Measurements from ENCODE around the gene NPR2.

Gene NPR2

DNA sequence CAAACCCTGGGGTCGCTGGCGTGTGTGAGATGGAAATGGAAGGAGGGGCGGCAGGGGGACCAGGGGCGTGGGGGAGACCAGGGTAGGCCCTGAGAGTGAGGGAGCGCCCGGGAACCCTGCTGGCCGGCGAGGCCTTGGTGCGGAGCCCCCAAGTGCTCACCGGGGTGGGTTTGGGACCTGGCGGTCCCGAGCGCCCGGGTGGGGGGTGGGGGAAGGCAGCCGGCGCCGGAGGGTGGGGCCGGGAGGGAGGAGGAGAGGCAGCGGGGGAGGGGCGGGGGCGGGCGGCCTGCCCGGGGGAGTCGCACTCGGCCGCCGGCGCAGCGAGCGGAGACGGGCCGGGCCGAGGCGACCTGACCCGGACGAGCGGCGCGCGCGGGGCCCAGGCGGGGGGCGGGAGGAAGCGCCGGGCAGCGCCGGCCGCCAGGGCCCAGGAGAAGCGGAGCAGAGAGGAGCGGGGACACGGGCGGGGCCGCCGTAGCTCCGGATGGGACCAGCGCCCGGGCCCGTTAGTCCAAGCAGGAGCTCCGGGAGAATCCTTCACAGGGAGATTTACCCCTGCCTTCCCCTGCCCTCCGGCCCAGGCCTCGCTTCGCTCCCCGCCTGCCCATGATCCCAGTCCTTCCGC lies at the start of gene NPR2:
TSS of gene NPR2 (plus strand) at position 295 of the 625 bp plus-strand sequence. CDS start 818 bp downstream, outside the sequence.
- DNase-seq (ENCODE audit: low read depth): no peak

GRCh38 chr9:35741740-35742139 lies 49.7 kb upstream of the NPR2 start:
- no peak for DNase-seq (ENCODE audit: low read depth)

GRCh38 chr9:35743452-35743851 lies 47.9 kb upstream of the NPR2 start:
- no peak for DNase-seq (ENCODE audit: low read depth)

GRCh38 chr9:35743880-35744518 lies 47.4 kb upstream of the NPR2 start:
- DNase-seq (ENCODE audit: low read depth): no peak

GRCh38 chr9:35745569-35745968 lies 45.8 kb upstream of the NPR2 start:
- DNase-seq (ENCODE audit: low read depth): no peak

GRCh38 chr9:35746583-35746982 lies 44.8 kb upstream of the NPR2 start:
- no peak for DNase-seq (ENCODE audit: low read depth)

- DNase-seq (ENCODE audit: low read depth): no peak
These were observed 43.0 kb upstream of the NPR2 start for GRCh38 chr9:35748242-35748857.

DNA sequence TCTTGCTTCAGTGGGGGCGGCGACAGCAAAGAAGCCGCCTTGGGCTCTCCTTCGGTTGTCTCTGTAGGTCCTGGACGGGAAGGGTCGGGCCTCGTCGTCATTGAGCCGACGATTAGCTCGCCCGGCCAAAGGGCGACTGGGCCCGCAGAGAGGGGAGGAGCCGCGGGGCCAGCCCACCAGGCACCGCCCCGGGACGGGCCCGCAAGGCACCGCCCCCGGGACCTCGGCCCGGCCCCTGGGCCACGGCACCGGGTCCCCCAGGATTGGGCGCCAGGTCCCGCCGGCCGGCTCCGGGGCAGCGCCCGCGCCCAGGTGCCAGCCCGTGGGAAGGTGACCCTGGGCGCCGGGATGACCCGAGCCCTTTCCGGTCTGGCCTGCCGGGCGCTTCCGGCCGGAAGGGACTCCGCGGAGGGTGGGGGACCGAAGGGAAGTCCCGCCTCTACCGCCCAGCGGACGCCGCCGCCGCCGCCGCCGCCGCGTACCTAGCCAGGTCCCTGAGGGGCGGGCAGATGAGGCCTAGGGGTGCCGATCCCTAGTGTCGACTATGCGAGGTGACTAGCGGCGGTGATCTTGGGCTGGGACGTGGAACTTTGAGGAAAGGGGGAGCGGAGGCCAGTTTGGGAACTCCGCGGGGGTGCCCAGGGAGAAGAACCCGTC lies 42.4 kb upstream of the NPR2 start, which contains the start of the genes GBA2 and RGP1:
TSS of gene GBA2 (minus strand) at position 371 of the 657 bp plus-strand sequence. CDS start 524 bp downstream, outside the sequence.
TSS of gene RGP1 (plus strand) at position 430 of the 657 bp plus-strand sequence. CDS start 469 bp downstream, outside the sequence.
- peak; percentile 72 for DNase-seq (ENCODE audit: low read depth)

DNA sequence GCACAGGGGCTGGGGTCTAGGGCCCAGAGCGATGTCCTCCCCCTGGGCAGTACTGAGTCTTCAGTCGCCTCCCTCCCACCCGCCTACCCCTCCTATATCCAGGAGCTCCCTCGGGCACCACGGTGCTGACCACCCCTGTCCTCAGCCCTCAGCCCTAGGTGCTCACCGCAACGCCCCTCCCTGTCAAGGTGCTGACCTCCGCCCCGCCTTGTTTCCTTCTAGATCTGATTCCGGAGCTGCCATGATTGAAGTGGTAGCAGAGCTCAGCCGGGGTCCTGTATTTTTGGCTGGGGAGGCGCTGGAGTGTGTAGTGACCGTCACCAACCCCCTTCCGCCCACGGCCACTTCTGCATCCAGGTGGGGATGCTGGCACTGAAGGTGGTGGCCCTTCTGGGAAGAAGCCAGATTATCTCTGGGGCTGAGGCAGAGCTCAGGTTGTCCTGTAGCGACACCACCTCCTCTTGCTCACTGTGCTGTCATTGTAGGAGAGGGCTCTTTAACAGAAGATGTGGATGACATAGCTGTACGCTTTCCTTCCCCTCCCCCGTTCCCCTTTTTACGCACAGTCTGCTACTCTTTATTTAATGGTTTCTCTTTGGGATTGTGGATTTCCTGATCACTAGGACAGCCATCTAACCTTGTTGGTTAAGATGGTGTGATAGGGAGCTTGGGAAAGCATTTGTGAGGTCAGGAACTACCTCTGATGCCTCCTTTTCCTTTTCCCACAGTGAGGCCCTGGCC lies 41.7 kb upstream of the NPR2 start:
- DNase-seq (ENCODE audit: low read depth): peak; percentile 22

- DNase-seq (ENCODE audit: low read depth): no peak
These were observed 41.2 kb upstream of the NPR2 start for GRCh38 chr9:35750256-35750531.

DNA sequence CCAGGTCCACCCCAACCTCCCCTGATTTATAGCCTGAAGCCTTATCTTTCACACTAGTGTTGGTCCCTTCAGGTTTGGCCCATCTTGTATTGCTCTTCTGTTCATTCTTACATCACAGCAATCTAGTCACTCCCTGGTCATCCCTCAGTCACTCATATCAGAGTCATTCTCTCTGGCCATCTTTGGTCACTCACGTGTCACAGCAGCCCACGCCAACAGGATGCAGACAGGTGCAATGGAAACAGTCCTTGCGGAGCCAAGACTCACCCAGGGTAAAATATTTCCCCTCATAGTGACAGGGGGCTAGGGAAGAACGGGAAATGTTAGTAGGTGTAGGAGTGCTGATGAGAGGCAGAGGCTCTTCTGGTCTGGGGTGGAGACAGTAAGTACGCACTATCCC lies 37.9 kb upstream of the NPR2 start:
- DNase-seq (ENCODE audit: low read depth): no peak

- DNase-seq (ENCODE audit: low read depth): no peak
These were observed 37.1 kb upstream of the NPR2 start, which contains the start of gene MSMP for GRCh38 chr9:35754264-35754663. Gene MSMP (minus strand): TSS chr9:35754276. CDS start chr9:35754129, 147 bp downstream.

GRCh38 chr9:35755071-35755470 lies 36.3 kb upstream of the NPR2 start:
- DNase-seq (ENCODE audit: low read depth): no peak

DNA sequence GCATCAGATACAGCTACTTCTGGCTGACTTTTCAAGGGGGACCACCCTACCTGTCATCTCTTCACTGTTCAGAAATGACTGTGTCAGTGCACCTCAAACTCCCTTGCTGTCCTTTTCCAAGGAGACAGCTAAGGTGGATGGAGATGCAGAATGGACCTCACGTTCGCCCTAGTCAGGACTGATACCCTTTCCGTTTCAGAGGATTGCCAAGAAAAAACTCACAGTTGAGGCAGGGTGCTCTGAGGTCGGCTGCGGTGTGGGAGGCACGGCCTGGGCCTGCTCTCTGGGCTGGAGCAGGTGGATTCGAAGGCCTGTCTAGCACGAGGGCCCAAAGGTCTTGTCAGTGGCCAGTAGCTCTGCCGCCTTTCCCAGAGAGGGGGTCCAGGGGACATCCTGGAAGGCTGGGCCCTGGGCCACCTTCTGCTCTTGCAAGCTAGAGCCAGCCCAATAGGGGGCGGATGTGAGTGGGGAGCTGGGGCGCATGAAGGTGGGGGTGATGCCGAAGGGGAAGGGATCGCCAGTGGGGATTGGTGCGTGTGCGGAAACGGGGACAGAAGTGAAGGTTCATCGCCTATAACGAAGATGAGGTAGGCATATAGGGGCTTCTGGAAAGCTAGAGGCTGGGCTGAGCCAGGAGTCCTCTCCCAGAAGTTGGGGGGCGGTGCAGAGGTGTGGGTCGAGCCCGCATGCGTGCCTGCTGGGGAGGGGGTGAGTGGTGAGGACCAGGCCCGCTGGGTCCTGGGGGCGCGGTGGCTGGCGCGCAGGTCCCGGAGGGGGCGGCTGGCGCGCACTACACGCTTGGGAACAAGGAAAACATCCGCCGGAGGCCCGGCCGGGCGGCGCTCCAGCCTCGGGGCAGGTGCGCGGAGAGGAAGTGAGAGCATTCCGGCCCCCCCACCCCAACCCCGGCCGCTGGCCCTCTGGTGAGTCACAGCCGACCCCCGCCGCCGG lies 34.8 kb upstream of the NPR2 start:
- DNase-seq (ENCODE audit: low read depth): peak; percentile 76

GRCh38 chr9:35757226-35757891 lies 34.0 kb upstream of the NPR2 start:
- DNase-seq (ENCODE audit: low read depth): no peak

DNA sequence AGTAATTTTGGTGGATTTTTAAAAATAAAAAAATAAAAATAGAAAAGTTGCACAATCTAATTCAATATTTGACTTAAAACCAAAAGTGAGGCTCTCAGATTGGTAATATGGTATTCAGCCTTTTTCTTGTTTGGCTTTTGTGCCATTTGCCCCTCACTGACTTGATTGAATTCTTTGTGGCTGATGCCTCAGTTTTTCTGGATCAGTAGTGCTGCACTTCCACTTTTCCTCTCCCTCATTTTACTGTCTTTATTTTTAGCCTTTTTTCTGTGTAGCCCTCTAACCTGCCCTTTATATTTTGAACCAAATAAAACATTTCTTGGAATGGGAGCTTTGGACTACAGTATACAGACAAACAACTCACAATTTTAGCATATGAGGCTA lies 33.5 kb upstream of the NPR2 start:
- no peak for DNase-seq (ENCODE audit: low read depth)

DNA sequence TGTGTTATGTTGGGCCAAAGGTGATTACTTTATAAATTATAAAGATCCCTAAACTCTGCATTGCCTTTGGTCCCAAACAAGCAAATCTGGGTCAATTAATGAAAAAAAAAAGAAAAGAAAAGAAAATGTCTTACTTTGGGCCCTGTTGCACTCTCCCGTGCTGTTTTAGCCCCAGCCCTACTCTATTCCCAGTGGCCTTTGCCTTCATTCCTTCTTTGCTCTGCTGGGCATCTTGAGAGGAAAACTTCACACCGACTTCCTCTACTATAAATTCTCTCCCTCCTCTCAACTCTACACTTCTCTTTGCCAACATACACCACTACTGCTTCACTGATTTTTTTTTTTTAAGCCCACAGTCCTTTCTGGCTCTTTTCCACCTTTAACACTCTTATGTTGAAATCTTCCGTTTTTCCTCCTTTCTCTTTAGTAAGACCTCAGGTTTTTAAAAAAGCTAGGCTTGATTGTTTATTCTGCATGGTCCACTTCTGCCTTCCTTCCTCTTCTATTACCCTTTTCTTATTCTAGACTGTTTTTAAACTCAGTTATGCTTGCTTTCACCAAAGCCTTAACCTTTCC lies 32.8 kb upstream of the NPR2 start:
- no peak for DNase-seq (ENCODE audit: low read depth)

DNA sequence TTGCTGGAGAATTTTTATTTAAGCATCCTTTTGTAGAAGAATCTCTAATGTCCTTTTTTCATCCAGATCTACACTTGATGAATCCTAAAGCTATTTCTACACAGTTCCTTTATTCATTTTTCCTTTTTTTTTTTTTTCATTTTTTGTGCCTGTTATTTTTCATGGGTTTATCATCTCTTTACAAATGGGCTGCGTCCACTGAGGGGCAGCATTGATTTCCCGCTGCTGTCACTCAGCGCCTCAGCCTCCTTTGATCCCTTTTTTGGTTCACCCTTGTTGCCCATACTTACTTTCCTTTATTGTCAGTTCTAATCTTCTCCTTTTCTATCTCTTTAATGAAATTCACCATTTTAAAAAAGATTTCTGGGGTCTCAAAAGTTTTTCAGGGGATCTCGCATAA lies 31.6 kb upstream of the NPR2 start:
- DNase-seq (ENCODE audit: low read depth): no peak

DNA sequence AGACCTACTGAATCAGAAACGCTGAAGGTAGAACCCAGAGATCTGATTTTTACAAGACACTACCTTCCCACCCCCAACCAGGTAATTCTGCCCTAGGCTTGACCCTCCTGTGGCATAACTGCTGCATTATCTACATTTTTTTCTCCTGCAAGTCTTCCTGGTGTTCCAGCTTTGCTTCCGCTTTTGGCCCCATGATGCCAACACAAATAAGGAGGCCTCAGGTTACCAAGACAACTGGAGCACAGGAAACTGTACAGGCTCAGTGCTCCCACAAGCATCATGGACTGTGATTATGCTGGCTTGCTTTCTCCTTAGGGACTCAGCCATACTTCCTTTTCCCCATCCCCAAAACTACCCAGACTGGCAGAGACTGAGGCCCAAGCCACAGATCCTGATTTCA lies 30.7 kb upstream of the NPR2 start:
- DNase-seq (ENCODE audit: low read depth): no peak

GRCh38 chr9:35763181-35763580 lies 28.2 kb upstream of the NPR2 start:
- no peak for DNase-seq (ENCODE audit: low read depth)
